NCI-H510A treated with DMSO at 0.1 percent for 48 hours (cell line): ENCODE results near the gene PDZK1.
"Not testable (repeated sequence)": the region's sequence is repeated elsewhere in the genome, so short reads cannot be mapped to it uniquely, and the experiment has no call there.

Experiments used
- DNase-seq: peaks from one replicate; lab custom pipeline; 2025; lab: John Stamatoyannopoulos, UW

The PDZK1 gene

GRCh38 chr1:145707183-145707867 is at the start of gene PDZK1:
TSS of gene PDZK1 (minus strand) at chr1:145707368. CDS start at chr1:145688021, 19,347 bp downstream.
- DNase-seq, result no peak

- DNase-seq, result no peak
Measured at GRCh38 chr1:145751491-145752037, 44.4 kb upstream of the PDZK1 start.

GRCh38 chr1:145750426-145750825 is 43.3 kb upstream of the PDZK1 start:
- no peak for DNase-seq

- no peak for DNase-seq
Measured at GRCh38 chr1:145747398-145748247, 40.5 kb upstream of the PDZK1 start.

- no peak for DNase-seq
Measured at GRCh38 chr1:145740269-145740668, 33.1 kb upstream of the PDZK1 start.

GRCh38 chr1:145736191-145736590 is 29.0 kb upstream of the PDZK1 start:
- no peak for DNase-seq

GRCh38 chr1:145730900-145731299 is 23.7 kb upstream of the PDZK1 start:
- no peak for DNase-seq

- no peak for DNase-seq
Measured at GRCh38 chr1:145730467-145730866, 23.3 kb upstream of the PDZK1 start.

GRCh38 chr1:145729666-145730436 is 22.7 kb upstream of the PDZK1 start:
- DNase-seq, result no peak

GRCh38 chr1:145729196-145729595 is 22.0 kb upstream of the PDZK1 start:
- no peak for DNase-seq

- not testable (repeated sequence) for DNase-seq
Measured at GRCh38 chr1:145726193-145726592, 19.0 kb upstream of the PDZK1 start.

- peak; percentile 56 for DNase-seq
Measured at GRCh38 chr1:145720878-145721671, 13.9 kb upstream of the PDZK1 start.

- DNase-seq, result no peak
Measured at GRCh38 chr1:145720556-145720877, 13.3 kb upstream of the PDZK1 start.

- DNase-seq, result no peak
Measured at GRCh38 chr1:145719230-145720079, 12.3 kb upstream of the PDZK1 start, which contains the start of gene CD160. TSS of gene CD160 (plus strand) at chr1:145719499. CDS start at chr1:145728328, 8,829 bp downstream.

- not testable (repeated sequence) for DNase-seq
Measured at GRCh38 chr1:145718465-145718864, 11.3 kb upstream of the PDZK1 start.

- DNase-seq, result no peak
Measured at GRCh38 chr1:145717833-145718232, 10.7 kb upstream of the PDZK1 start.

GRCh38 chr1:145716641-145717345 is 9.6 kb upstream of the PDZK1 start:
- DNase-seq, result no peak

- no peak for DNase-seq
Measured at GRCh38 chr1:145714524-145715111, 7.5 kb upstream of the PDZK1 start.

- no peak for DNase-seq
Measured at GRCh38 chr1:145711213-145711651, 4.1 kb upstream of the PDZK1 start.
